Adrenal gland (tissue), 12 donors: ENCODE results near the gene SLMAP. TPM values are rescaled to one million over a fixed set of nuclear protein-coding genes. Genes with fewer than 3 reads are reported as not detected.

Source experiments
- DNase-seq, 7 donors: peaks; one replicate each; pipeline ENCODE4 v3.0.0-alpha.2; 2019 to 2020
- H3K27ac ChIP-seq, 5 donors: fragments of 200-600 bp; sonication (generic) in 4 of 5; 1 replicate in 3 of 5; 2 replicates in 2 of 5; pipeline versions ENCODE4 v1.5.1 to v1.8.0; 2016 to 2020; ENCODE audit warnings: mild to moderate bottlenecking in 1 of 5
- H3K27me3 ChIP-seq: fragments of 200-600 bp; 2 replicates; pipeline ENCODE4 v1.8.0; 2021
- H3K36me3 ChIP-seq, 2 donors: fragments of 200-600 bp; replicated peaks in 1 of 2; 1 replicate in 1 of 2; 2 replicates in 1 of 2; pipeline versions ENCODE4 v1.5.1 to v1.8.0; 2018 to 2022
- H3K4me1 ChIP-seq, 2 donors: fragments of 200-600 bp; replicated peaks in 1 of 2; 1 replicate in 1 of 2; 2 replicates in 1 of 2; pipeline versions ENCODE4 v1.5.1 to v1.8.0; 2018 to 2021
- H3K4me3 ChIP-seq, 4 donors: fragments of 200-600 bp; sonication (generic) in 3 of 4; one replicate each; pipeline ENCODE4 v1.5.1; 2016 to 2018
- H3K9me3 ChIP-seq, 3 donors: fragments of 200-600 bp; sonication (generic) in 1 of 3; replicated peaks in 1 of 3; 1 replicate in 2 of 3; 2 replicates in 1 of 3; pipeline versions ENCODE4 v1.5.1 to v1.8.0; 2016 to 2021
- CTCF ChIP-seq, 6 experiments: fragments of 450-650 bp in 4 of 6; fragments of 200-600 bp in 2 of 6; sonication (generic) in 1 of 6; IDR thresholded peaks; 1 replicate in 5 of 6; 2 replicates in 1 of 6; pipeline versions ENCODE4 v1.5.1 to v1.8.0; 2016 to 2021; ENCODE audit warnings: antibody characterized with exemption in 6 of 6, mild to moderate bottlenecking in 2 of 6, moderate library complexity in 1 of 6
- POLR2A ChIP-seq, 2 donors: fragments of 450-650 bp; IDR thresholded peaks; one replicate each; pipeline ENCODE4 v1.6.1; 2017; ENCODE audit warnings: antibody characterized with exemption in 2 of 2, mild to moderate bottlenecking in 2 of 2, moderate library complexity in 1 of 2
- whole genome bisulfite sequencing, 4 donors: extraction: QIAGEN DNeasy Blood & Tissue Kit in 2 of 4; methylation state at CpG; one replicate each; pipeline versions ENCODE4 v1.1.5 to v1.1.7; 2013 to 2017; 5-methylcytosine and 5-hydroxymethylcytosine counted together
- intact Hi-C, 2 donors: fragments of 100-400 bp; cut with DNase I; formaldehyde crosslinking; loops; one replicate each; pipeline versions ENCODE4 v1.14.1 to v1.15.0; 2022 to 2023
- polyA plus RNA-seq, 3 donors: library from polyadenylated mRNA; stranded (reverse); fragments of 200-250 nt in 2 of 3; fragments of 350-450 nt in 1 of 3; fragmentation: Illumina TruSeq in 1 of 3; extraction: RNeasy Lipid Tissue Mini Kit (QIAGEN cat#74804) in 1 of 3; gene quantifications; one replicate each; pipeline ENCODE4 v1.2.3, GENCODE V29; 2013 to 2014
- total RNA-seq, 9 donors: library from RNA; depleted of rRNA in 4 of 9; stranded (reverse); fragments of >200 nt in 4 of 9; fragments of 120-200 nt in 1 of 9; fragmentation: NEBNext Ultra II Directional in 1 of 9; extraction: Animal tissue kit (Norgen Biotek cat#: 25700) in 1 of 9; gene quantifications; one replicate each; pipeline versions ENCODE4 v1.1.0 to v1.2.4, GENCODE V29; 2013 to 2023
- donor health status: healthy with polysubstance abuse.
- donor health status: Bipolar disorder and iron deficiency.
- donor health status: DM: yes; HTN: yes; CAD: no.
- donor health status: DM: no; HTN: no; CAD: no.
- donor health status: DM: no; HTN: no; CAD: no.
- donor health status: DM: yes; HTN: yes; CAD: no.

SLMAP gene
- total and polyA plus RNA-seq, 12 donors, result 18.9 to 134 (median 87.5) TPM

- Histone ChIP-seq H3K27me3 (no peaks in the 10 kb centered on the region), H3K4me3 (no peak overlapping the region), H3K27ac (no peak overlapping the region), H3K36me3 (no peaks in the 10 kb centered on the region), H3K9me3 (no peaks in the 10 kb centered on the region), H3K4me1 (no peaks in the 10 kb centered on the region)
- TF ChIP-seq CTCF (IDR thresholded peaks at IDR 0.05), result no peak
- TF ChIP-seq POLR2A (IDR thresholded peaks at IDR 0.05), result no peak
- intact Hi-C loops, result no loop called here
- DNase-seq, result no peak
- WGBS, 4 donors, result 80 to 95% (median 85%) methylated on average over 2 of the region's 2 CpGs
These were observed 172.4 kb downstream of the SLMAP start for GRCh38 chr3:57928511-57928910.

- no peak for TF ChIP-seq CTCF (IDR thresholded peaks at IDR 0.05)
- H3K36me3 ChIP-seq, result no peaks in the 10 kb centered on the region
- intact Hi-C loops, result no loop called here
These were observed 173.9 kb downstream of the SLMAP start for GRCh38 chr3:57929988-57930387.

GRCh38 chr3:57933602-57934001 lies 177.5 kb downstream of the SLMAP start:
- H3K27ac ChIP-seq, result no peak overlapping the region
- no peaks in the 10 kb centered on the region for H3K36me3 ChIP-seq
- no peaks in the 10 kb centered on the region for H3K9me3 ChIP-seq
- no peak overlapping the region for H3K4me3 ChIP-seq
- DNase-seq, result no peak
- 78 to 94% (median 88%) methylated on average over 2 of the region's 2 CpGs for WGBS, 4 donors
- H3K27me3 ChIP-seq, result no peaks in the 10 kb centered on the region
- intact Hi-C loops, result no loop called here
- no peaks in the 10 kb centered on the region for H3K4me1 ChIP-seq
- TF ChIP-seq CTCF (IDR thresholded peaks at IDR 0.05) (no peak), POLR2A (IDR thresholded peaks at IDR 0.05) (no peak)

More at GRCh38 chr3:57929988-57930387, 173.9 kb downstream of the SLMAP start:
- no peaks in the 10 kb centered on the region for H3K9me3 ChIP-seq
- H3K27me3 ChIP-seq, result no peaks in the 10 kb centered on the region
- no peak overlapping the region for H3K4me3 ChIP-seq
- no peak overlapping the region for H3K27ac ChIP-seq
- H3K4me1 ChIP-seq, result no peaks in the 10 kb centered on the region
- DNase-seq, result no peak
- WGBS, 4 donors, result 83 to 95% (median 91%) methylated on average over 2 of the region's 2 CpGs

- Histone ChIP-seq H3K4me3 (no peak overlapping the region), H3K27me3 (no peaks in the 10 kb centered on the region), H3K36me3 (no peaks in the 10 kb centered on the region), H3K9me3 (no peaks in the 10 kb centered on the region), H3K4me1 (no peaks in the 10 kb centered on the region), H3K27ac (no peak overlapping the region)
- intact Hi-C loops, result no loop called here
- TF ChIP-seq CTCF (IDR thresholded peaks at IDR 0.05), result no peak
- no peak for TF ChIP-seq POLR2A (IDR thresholded peaks at IDR 0.05)
- WGBS, 4 donors, result 88 to 98% (median 93%) methylated on average over 7 of the region's 7 CpGs
- no peak for DNase-seq
These were observed 178.3 kb downstream of the SLMAP start for GRCh38 chr3:57934373-57934772.
